Cardiac fibroblast (primary cell): ENCODE data around the gene SPAG16.
A peak's percentile ranks its signal among the peaks of the same experiment; 100 is the strongest.

Experiments
- DNase-seq, 2 donors: peaks; one replicate each; pipeline versions ENCODE4 v3.0.0 to v3.0.0-alpha.2; 2010; ENCODE audit warnings: low read depth in 2 of 2
- H3K4me3 ChIP-seq, 2 donors: replicated peaks in 1 of 2; 1 replicate in 1 of 2; 2 replicates in 1 of 2; pipeline ENCODE4 v1.5.1; 2011; ENCODE audit warnings: low read depth in 2 of 2, low read length in 2 of 2, mild to moderate bottlenecking in 2 of 2, moderate library complexity in 1 of 2
- TF ChIP-seq, protein P1 (sequence below): IDR thresholded peaks from one replicate; pipeline ENCODE4 v1.5.1; 2011; ENCODE audit warnings: low read depth, mild to moderate bottlenecking, low read length, inconsistent platforms

Gene SPAG16

GRCh38 chr2:213249502-213249901 is 34.8 kb upstream of the SPAG16 start:
- DNase-seq, result no peak
- H3K4me3 ChIP-seq, result no peak overlapping the region
- TF ChIP-seq, protein P1, sequence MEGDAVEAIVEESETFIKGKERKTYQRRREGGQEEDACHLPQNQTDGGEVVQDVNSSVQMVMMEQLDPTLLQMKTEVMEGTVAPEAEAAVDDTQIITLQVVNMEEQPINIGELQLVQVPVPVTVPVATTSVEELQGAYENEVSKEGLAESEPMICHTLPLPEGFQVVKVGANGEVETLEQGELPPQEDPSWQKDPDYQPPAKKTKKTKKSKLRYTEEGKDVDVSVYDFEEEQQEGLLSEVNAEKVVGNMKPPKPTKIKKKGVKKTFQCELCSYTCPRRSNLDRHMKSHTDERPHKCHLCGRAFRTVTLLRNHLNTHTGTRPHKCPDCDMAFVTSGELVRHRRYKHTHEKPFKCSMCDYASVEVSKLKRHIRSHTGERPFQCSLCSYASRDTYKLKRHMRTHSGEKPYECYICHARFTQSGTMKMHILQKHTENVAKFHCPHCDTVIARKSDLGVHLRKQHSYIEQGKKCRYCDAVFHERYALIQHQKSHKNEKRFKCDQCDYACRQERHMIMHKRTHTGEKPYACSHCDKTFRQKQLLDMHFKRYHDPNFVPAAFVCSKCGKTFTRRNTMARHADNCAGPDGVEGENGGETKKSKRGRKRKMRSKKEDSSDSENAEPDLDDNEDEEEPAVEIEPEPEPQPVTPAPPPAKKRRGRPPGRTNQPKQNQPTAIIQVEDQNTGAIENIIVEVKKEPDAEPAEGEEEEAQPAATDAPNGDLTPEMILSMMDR, result no peak

GRCh38 chr2:213251618-213252017 is 32.6 kb upstream of the SPAG16 start:
- TF ChIP-seq, protein P1, result peak; percentile 40
- no peak overlapping the region for H3K4me3 ChIP-seq
- peak; percentile 87 to 90 for DNase-seq

DNA sequence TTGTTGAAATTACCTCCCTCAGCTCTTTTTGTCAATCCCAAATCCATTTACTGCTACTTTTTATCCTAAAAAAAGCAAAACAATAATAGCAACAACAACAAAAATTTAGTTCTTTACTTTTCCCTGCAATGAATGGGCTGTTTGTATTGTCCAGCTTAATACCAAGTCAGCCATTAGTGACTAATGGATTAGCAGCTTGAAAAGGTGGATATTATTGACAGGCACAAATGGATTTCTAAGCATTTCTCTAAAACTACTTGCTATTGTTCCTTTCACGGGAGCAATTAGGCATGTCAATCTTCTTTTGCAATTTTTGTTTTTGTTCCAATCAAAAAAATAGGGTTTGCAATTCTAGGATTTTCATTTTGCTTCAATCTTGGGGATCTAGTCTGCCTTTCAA is 32.1 kb upstream of the SPAG16 start:
- no peak for DNase-seq
- H3K4me3 ChIP-seq, result no peak overlapping the region
- TF ChIP-seq, protein P1, result no peak

DNA sequence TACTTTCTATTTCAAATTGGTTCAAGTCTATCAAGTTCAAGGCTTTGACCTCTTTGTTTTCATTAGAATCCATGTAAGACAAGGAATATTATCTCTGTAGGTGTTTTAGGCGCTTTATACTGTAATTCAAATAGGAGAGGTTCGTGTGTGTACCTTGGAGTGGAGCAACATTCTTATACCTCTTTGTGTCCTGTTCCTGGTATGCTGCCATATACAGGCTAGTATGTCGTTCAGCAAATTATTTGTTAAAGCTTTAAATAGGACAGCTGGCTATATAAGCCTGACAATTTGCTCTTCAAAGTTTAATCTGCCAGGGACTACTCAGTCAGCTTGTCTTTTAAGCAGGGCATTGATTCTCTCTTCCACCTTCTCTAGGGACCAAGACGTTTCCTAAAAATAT is 31.1 kb upstream of the SPAG16 start:
- H3K4me3 ChIP-seq, result no peak overlapping the region
- TF ChIP-seq, protein P1, result no peak
- no peak for DNase-seq

DNA sequence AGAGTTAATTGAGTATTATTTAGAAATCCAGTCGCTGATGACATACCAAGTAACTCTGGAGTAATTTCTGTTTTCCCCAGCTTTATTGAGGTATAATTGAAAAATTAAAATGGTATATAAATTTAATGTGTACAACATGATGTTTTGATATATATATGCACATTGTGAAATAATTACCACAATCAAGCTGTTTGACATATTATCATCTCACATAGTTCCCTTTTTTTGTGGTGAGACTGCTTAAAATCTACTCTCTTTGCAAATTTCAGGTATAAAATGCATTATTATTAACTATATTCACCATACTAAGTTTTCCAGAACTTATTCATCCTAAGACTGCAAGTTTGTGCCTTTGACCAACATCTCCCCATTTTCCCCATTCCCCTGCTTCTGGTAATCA is 25.0 kb upstream of the SPAG16 start:
- TF ChIP-seq, protein P1, result no peak
- DNase-seq, result no peak
- H3K4me3 ChIP-seq, result no peak overlapping the region

- DNase-seq, result no peak
- TF ChIP-seq, protein P1, result no peak
- H3K4me3 ChIP-seq, result no peak overlapping the region
Observed at GRCh38 chr2:213261237-213261636, 23.0 kb upstream of the SPAG16 start.

DNA sequence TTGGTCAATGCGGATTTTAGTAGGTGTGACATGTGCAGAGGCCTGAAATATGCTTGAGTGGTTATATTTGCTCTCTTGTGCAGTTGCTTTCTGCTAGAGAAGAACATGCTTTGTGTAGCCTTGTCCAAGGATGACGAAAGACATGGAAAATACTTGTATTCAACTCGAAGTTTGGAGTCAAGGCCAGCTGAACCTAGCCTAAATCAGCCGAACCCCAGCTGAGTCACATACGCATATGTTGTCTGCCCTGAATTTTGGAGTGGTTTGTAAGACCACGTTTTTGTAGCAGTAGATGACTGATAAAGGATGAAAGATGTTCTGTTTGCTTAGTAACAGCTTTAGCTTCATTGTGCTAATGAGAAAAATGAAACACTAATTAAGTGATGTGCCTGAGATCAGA is 22.5 kb upstream of the SPAG16 start:
- no peak for DNase-seq
- H3K4me3 ChIP-seq, result no peak overlapping the region
- TF ChIP-seq, protein P1, result no peak
